GM23338 (cell line): Measurements from ENCODE around the gene GALNT13. TPM values are rescaled to one million over a fixed set of nuclear protein-coding genes. Genes with fewer than 3 reads are reported as not detected.

Source experiments
- ATAC-seq: fragments of 200-7000 bp; cut with Tn5 transposase; 3 replicates; pipeline ENCODE4 v1.9.1; 2020
- DNase-seq: peaks from one replicate; pipeline ENCODE4 v3.0.0-alpha.2; 2015; ENCODE audit warnings: low spot score
- H2AFZ ChIP-seq: fragments of 200-600 bp; sonication (generic); 2 replicates; pipeline ENCODE4 v1.8.0; 2016; ENCODE audit warnings: antibody characterized with exemption, mild to moderate bottlenecking, moderate library complexity
- H3F3A ChIP-seq: fragments of 200-600 bp; sonication (generic); replicated peaks from 2 replicates; pipeline ENCODE4 v1.8.0; 2017; ENCODE audit warnings: antibody characterized with exemption, mixed run types, low read depth
- H3K27ac ChIP-seq: fragments of 200-600 bp; sonication (generic); 2 replicates; pipeline ENCODE4 v1.6.1; 2016; ENCODE audit warnings: low read depth
- H3K27me3 ChIP-seq: fragments of 200-600 bp; sonication (generic); 2 replicates; pipeline ENCODE4 v1.8.0; 2016; ENCODE audit warnings: mild to moderate bottlenecking, mixed run types, moderate library complexity; ENCODE audit not compliant: insufficient read depth
- H3K36me3 ChIP-seq: fragments of 200-600 bp; sonication (generic); 2 replicates; pipeline ENCODE4 v1.8.0; 2016; ENCODE audit warnings: mild to moderate bottlenecking; ENCODE audit not compliant: insufficient read depth
- H3K4me1 ChIP-seq: fragments of 200-600 bp; sonication (generic); 2 replicates; pipeline ENCODE4 v1.8.0; 2016; ENCODE audit warnings: mild to moderate bottlenecking, moderate library complexity; ENCODE audit not compliant: insufficient read depth
- H3K4me2 ChIP-seq: fragments of 200-600 bp; sonication (generic); 2 replicates; pipeline ENCODE4 v1.7.1; 2017; ENCODE audit warnings: mixed run types
- H3K4me3 ChIP-seq: fragments of 200-600 bp; sonication (generic); 2 replicates; pipeline ENCODE4 v1.6.1; 2016; ENCODE audit warnings: mixed run types
- H3K79me2 ChIP-seq: fragments of 200-600 bp; sonication (generic); replicated peaks from 2 replicates; pipeline ENCODE4 v1.8.0; 2017; ENCODE audit warnings: mild to moderate bottlenecking; ENCODE audit not compliant: insufficient read depth
- H3K9me2 ChIP-seq: fragments of 200-600 bp; sonication (generic); 2 replicates; pipeline ENCODE4 v1.8.0; 2017; ENCODE audit not compliant: insufficient read depth
- H4K20me1 ChIP-seq: fragments of 200-600 bp; sonication (generic); replicated peaks from 2 replicates; pipeline ENCODE4 v1.8.0; 2017; ENCODE audit warnings: mild to moderate bottlenecking; ENCODE audit not compliant: insufficient read depth
- H3K27ac Mint-ChIP-seq: 2 replicates; pipeline ENCODE4 v1.8.0; 2020; ENCODE audit warnings: inconsistent platforms, mild to moderate bottlenecking, moderate library complexity, mixed read lengths
- H3K27me3 Mint-ChIP-seq: 3 replicates; pipeline ENCODE4 v1.8.0; 2022; ENCODE audit warnings: low read depth, mild to moderate bottlenecking, moderate library complexity, mixed read lengths, inconsistent platforms; ENCODE audit not compliant: insufficient read depth, poor library complexity
- H3K36me3 Mint-ChIP-seq: 3 replicates; pipeline ENCODE4 v1.8.0; 2021; ENCODE audit warnings: low read depth, mild to moderate bottlenecking, inconsistent platforms, moderate library complexity, mixed read lengths
- H3K4me1 Mint-ChIP-seq: 3 replicates; pipeline ENCODE4 v1.8.0; 2020; ENCODE audit warnings: mild to moderate bottlenecking, inconsistent platforms, mixed read lengths
- H3K4me3 Mint-ChIP-seq: 3 replicates; pipeline ENCODE4 v1.8.0; 2021; ENCODE audit warnings: moderate library complexity, mild to moderate bottlenecking, inconsistent platforms, mixed read lengths
- H3K9me3 Mint-ChIP-seq: 3 replicates; pipeline ENCODE4 v1.8.0; 2020; ENCODE audit warnings: moderate library complexity, mild to moderate bottlenecking, inconsistent platforms, mixed read lengths
- CREB1 ChIP-seq: fragments of 250-450 bp; sonication (Bioruptor Pico); IDR thresholded peaks from 2 replicates; pipeline ENCODE4 v1.5.0; 2020; ENCODE audit warnings: low read depth, mild to moderate bottlenecking, moderate library complexity
- ETS1 ChIP-seq: IDR thresholded peaks from 2 replicates; pipeline ENCODE4 v1.6.1; 2016; ENCODE audit warnings: antibody characterized with exemption
- EZH2 ChIP-seq: fragments of 200-600 bp; sonication (generic); IDR thresholded peaks from one replicate; pipeline ENCODE4 v1.8.0; 2017; ENCODE audit warnings: antibody characterized with exemption, mild to moderate bottlenecking, low read depth; ENCODE audit not compliant: unreplicated experiment
- NANOG ChIP-seq: IDR thresholded peaks from 2 replicates; pipeline ENCODE4 v1.6.1; 2016; ENCODE audit warnings: antibody characterized with exemption, borderline replicate concordance
- POLR2AphosphoS5 ChIP-seq: IDR thresholded peaks from 2 replicates; pipeline ENCODE4 v1.6.1; 2016; ENCODE audit warnings: antibody characterized with exemption, low read depth
- STAT1 ChIP-seq: IDR thresholded peaks from one replicate; pipeline ENCODE4 v1.6.1; 2016; ENCODE audit warnings: antibody characterized with exemption; ENCODE audit not compliant: unreplicated experiment
- ZNF114 ChIP-seq: fragments of 250-450 bp; sonication (Bioruptor Pico); IDR thresholded peaks from 2 replicates; pipeline ENCODE4 v1.5.0; 2020; ENCODE audit warnings: mild to moderate bottlenecking, moderate library complexity
- ZNF331 ChIP-seq: fragments of 250-450 bp; sonication (Bioruptor Pico); IDR thresholded peaks from 2 replicates; pipeline ENCODE4 v1.5.0; 2020; ENCODE audit warnings: low read depth, mild to moderate bottlenecking, moderate library complexity
- ZNF462 ChIP-seq: fragments of 250-450 bp; sonication (Bioruptor Pico); IDR thresholded peaks from 2 replicates; pipeline ENCODE4 v1.5.0; 2020; ENCODE audit warnings: mild to moderate bottlenecking, moderate library complexity
- polyA plus RNA-seq: library from polyadenylated mRNA; unstranded; fragments of >200 nt; fragmentation: Nextera tagmentation; extraction: Ambion mirVana; gene quantifications from 2 replicates; pipeline ENCODE4 v1.2.1, GENCODE V29; 2016
- total RNA-seq: library from RNA; depleted of rRNA; stranded (reverse); fragments of >200 nt; shearing (Covaris generic); gene quantifications from 2 replicates; pipeline ENCODE4 v1.2.3, GENCODE V29; 2014

Gene GALNT13
- total and polyA plus RNA-seq, 2 experiments from 2014 or later, result 3.5 to 5.2 TPM

GRCh38 chr2:154307007-154307406 lies 435.3 kb downstream of the GALNT13 start (continued):
- TF ChIP-seq CREB1 (CRISPR knock-in tag) (no peak), ZNF331 (CRISPR knock-in tag) (no peak)

GRCh38 chr2:154324601-154325000 lies 452.9 kb downstream of the GALNT13 start:
- ATAC-seq (no peak), DNase-seq (no peak)
- H4K20me1 ChIP-seq, result no peaks in the 10 kb centered on the region
- H3K4me3 Mint-ChIP-seq, result no peak overlapping the region
- H3K27ac ChIP-seq, result no peak overlapping the region
- H3K27ac Mint-ChIP-seq, result no peak overlapping the region
- H3F3A ChIP-seq, result no peaks in the 10 kb centered on the region
- no peaks in the 10 kb centered on the region for H3K9me2 ChIP-seq
- no peak overlapping the region for H2AFZ ChIP-seq
- H3K79me2 ChIP-seq, result no peaks in the 10 kb centered on the region
- TF ChIP-seq ZNF114 (CRISPR knock-in tag) (no peak), ETS1 (no peak), POLR2AphosphoS5 (no peak), STAT1 (no peak), EZH2 (no peak), ZNF462 (CRISPR knock-in tag) (no peak), NANOG (no peak)
- H3K27me3 Mint-ChIP-seq, result no peaks in the 10 kb centered on the region
- no peaks in the 10 kb centered on the region for H3K27me3 ChIP-seq
- H3K9me3 Mint-ChIP-seq, result no peaks in the 10 kb centered on the region
- H3K4me1 ChIP-seq, result peaks cover 2% of the 10 kb centered on the region; the same call in 1 of the 2 replicates
- no peak overlapping the region for H3K4me2 ChIP-seq
- H3K36me3 ChIP-seq, result no peaks in the 10 kb centered on the region
- no peak overlapping the region for H3K4me3 ChIP-seq
- H3K36me3 Mint-ChIP-seq, result no peaks in the 10 kb centered on the region
- peaks cover 5% of the 10 kb centered on the region; the same call in 2 of the 3 replicates for H3K4me1 Mint-ChIP-seq
